H9 (cell line): ENCODE data around the gene MTA3. TPM values are rescaled to one million over a fixed set of nuclear protein-coding genes. Genes with fewer than 3 reads are reported as not detected.
A peak's percentile ranks its signal among the peaks of the same experiment; 100 is the strongest.

Experiments used
- DNase-seq: peaks from one replicate; pipeline ENCODE4 v3.0.0-alpha.2; 2017
- H2AFZ ChIP-seq: one replicate; pipeline ENCODE4 v1.6.1; 2013; ENCODE audit warnings: mild to moderate bottlenecking, low read length, control low read depth, moderate library complexity
- H2AK5ac ChIP-seq: 2 replicates; pipeline ENCODE4 v1.6.1; 2013; ENCODE audit warnings: low read length, control low read depth, mixed read lengths; ENCODE audit not compliant: insufficient read length
- H2BK120ac ChIP-seq: one replicate; pipeline ENCODE4 v1.6.1; 2013; ENCODE audit warnings: low read depth, mild to moderate bottlenecking, low read length, control low read depth, inconsistent platforms; ENCODE audit not compliant: poor library complexity, severe bottlenecking
- H2BK12ac ChIP-seq: 2 replicates; pipeline ENCODE4 v1.6.1; 2013; ENCODE audit warnings: low read length, control low read depth, mixed read lengths, low read depth; ENCODE audit not compliant: insufficient read length
- H2BK15ac ChIP-seq: 2 replicates; pipeline ENCODE4 v1.6.1; 2013; ENCODE audit warnings: low read depth, low read length, control low read depth
- H2BK20ac ChIP-seq: one replicate; pipeline ENCODE4 v1.6.1; 2013; ENCODE audit warnings: low read depth, mild to moderate bottlenecking, low read length, control low read depth, inconsistent platforms; ENCODE audit not compliant: poor library complexity, severe bottlenecking
- H2BK5ac ChIP-seq: 2 replicates; pipeline ENCODE4 v1.6.1; 2013; ENCODE audit warnings: low read length, control low read depth, mixed read lengths; ENCODE audit not compliant: insufficient read length
- H3K14ac ChIP-seq: 2 replicates; pipeline ENCODE4 v1.6.1; 2013; ENCODE audit warnings: low read length, control low read depth; ENCODE audit not compliant: insufficient read depth
- H3K18ac ChIP-seq: 2 replicates; pipeline ENCODE4 v1.6.1; 2013; ENCODE audit warnings: low read depth, mild to moderate bottlenecking, mixed read lengths, low read length, control low read depth; ENCODE audit not compliant: insufficient read length
- H3K23ac ChIP-seq: 2 replicates; pipeline ENCODE4 v1.6.1; 2013; ENCODE audit warnings: low read length, control low read depth, mixed read lengths, low read depth; ENCODE audit not compliant: insufficient read length
- H3K23me2 ChIP-seq: 2 replicates; pipeline ENCODE4 v1.6.1; 2013; ENCODE audit warnings: low read depth, mild to moderate bottlenecking, mixed read lengths, low read length, control low read depth; ENCODE audit not compliant: insufficient read length, poor library complexity, severe bottlenecking
- H3K27ac ChIP-seq: 2 replicates; pipeline ENCODE4 v1.5.1; 2013; ENCODE audit warnings: low read length, control low read depth, mixed read lengths, low read depth; ENCODE audit not compliant: insufficient read length
- H3K27me3 ChIP-seq: 2 replicates; pipeline ENCODE4 v1.6.1; 2013; ENCODE audit warnings: low read length, control low read depth, inconsistent platforms; ENCODE audit not compliant: insufficient read depth
- H3K4ac ChIP-seq: 2 replicates; pipeline ENCODE4 v1.6.1; 2013; ENCODE audit warnings: low read depth, mild to moderate bottlenecking, control low read depth, inconsistent platforms, low read length, moderate library complexity
- H3K4me1 ChIP-seq: 2 replicates; pipeline ENCODE4 v1.6.1; 2013; ENCODE audit warnings: low read length, control low read depth, inconsistent platforms; ENCODE audit not compliant: insufficient read depth
- H3K4me2 ChIP-seq: 2 replicates; pipeline ENCODE4 v1.6.1; 2013; ENCODE audit warnings: low read length, control low read depth, mixed read lengths; ENCODE audit not compliant: insufficient read length, insufficient read depth
- H3K56ac ChIP-seq: 2 replicates; pipeline ENCODE4 v1.6.1; 2013; ENCODE audit warnings: low read depth, mild to moderate bottlenecking, mixed read lengths, low read length, control low read depth; ENCODE audit not compliant: insufficient read length
- H3K79me1 ChIP-seq: 2 replicates; pipeline ENCODE4 v1.6.1; 2013; ENCODE audit warnings: low read depth, mild to moderate bottlenecking, moderate library complexity, low read length, control low read depth, inconsistent platforms; ENCODE audit not compliant: insufficient read depth, poor library complexity, severe bottlenecking
- H3K79me2 ChIP-seq: 2 replicates; pipeline ENCODE4 v1.6.1; 2013; ENCODE audit warnings: low read length, control low read depth, inconsistent platforms; ENCODE audit not compliant: insufficient read depth
- H3K9ac ChIP-seq: 2 replicates; pipeline ENCODE4 v1.6.1; 2013; ENCODE audit warnings: low read length, control low read depth, mixed read lengths; ENCODE audit not compliant: insufficient read length; ENCODE audit errors: extremely low read depth
- H3K9me3 ChIP-seq: one replicate; pipeline ENCODE4 v1.6.1; 2013; ENCODE audit warnings: low read depth, low read length, inconsistent platforms; ENCODE audit not compliant: control insufficient read depth
- H3T11ph ChIP-seq: one replicate; pipeline ENCODE4 v1.6.1; 2013; ENCODE audit warnings: mild to moderate bottlenecking, low read length, control low read depth, inconsistent platforms
- H4K20me1 ChIP-seq: one replicate; pipeline ENCODE4 v1.6.1; 2013; ENCODE audit not compliant: control insufficient read depth, insufficient read length, insufficient read depth
- H4K5ac ChIP-seq: 2 replicates; pipeline ENCODE4 v1.6.1; 2013; ENCODE audit warnings: low read depth, mild to moderate bottlenecking, mixed read lengths, low read length, control low read depth; ENCODE audit not compliant: insufficient read length
- H4K8ac ChIP-seq: replicated peaks from 2 replicates; pipeline ENCODE4 v1.6.1; 2013; ENCODE audit warnings: low read length, control low read depth, mixed read lengths, low read depth; ENCODE audit not compliant: insufficient read length
- H4K91ac ChIP-seq: 2 replicates; pipeline ENCODE4 v1.6.1; 2013; ENCODE audit warnings: low read depth, mild to moderate bottlenecking, moderate library complexity, mixed read lengths, low read length, control low read depth; ENCODE audit not compliant: insufficient read length
- H3K27ac Mint-ChIP-seq, 3 experiments: 2 replicates in 2 of 3; 3 replicates in 1 of 3; pipeline ENCODE4 v1.8.0; 2020 to 2021; ENCODE audit warnings: mixed read lengths in 3 of 3, mild to moderate bottlenecking in 1 of 3, moderate library complexity in 1 of 3
- H3K27me3 Mint-ChIP-seq: 2 replicates; pipeline ENCODE4 v1.8.0; 2021; ENCODE audit warnings: low read depth, mild to moderate bottlenecking, moderate library complexity, mixed read lengths
- H3K36me3 Mint-ChIP-seq, 3 experiments: 2 replicates in 2 of 3; 3 replicates in 1 of 3; pipeline ENCODE4 v1.8.0; 2020 to 2021; ENCODE audit warnings: low read depth in 3 of 3, mixed read lengths in 3 of 3; ENCODE audit not compliant: insufficient read depth in 1 of 3
- H3K4me1 Mint-ChIP-seq, 2 experiments: 2 replicates each; pipeline ENCODE4 v1.8.0; 2020; ENCODE audit warnings: mixed read lengths in 2 of 2
- H3K4me3 Mint-ChIP-seq, 2 experiments: 2 replicates in 1 of 2; 3 replicates in 1 of 2; pipeline ENCODE4 v1.8.0; 2020 to 2021; ENCODE audit warnings: mild to moderate bottlenecking in 2 of 2, mixed read lengths in 2 of 2, moderate library complexity in 1 of 2
- H3K9me3 Mint-ChIP-seq, 2 experiments: 2 replicates in 1 of 2; 3 replicates in 1 of 2; pipeline ENCODE4 v1.8.0; 2020; ENCODE audit warnings: mild to moderate bottlenecking in 2 of 2, mixed read lengths in 2 of 2, moderate library complexity in 1 of 2
- WGBS: extraction: QIAGEN DNeasy Blood & Tissue Kit; methylation state at CpG from one replicate; pipeline ENCODE4 v1.1.7; 2013; ENCODE audit warnings: missing lambda C conversion rate, low lambda C conversion rate, mixed read lengths; ENCODE audit not compliant: insufficient read length; ENCODE audit errors: extremely low coverage; 5-methylcytosine and 5-hydroxymethylcytosine counted together
- total RNA-seq: library from RNA; stranded (reverse); gene quantifications from 2 replicates; pipeline ENCODE4 v1.2.1, GENCODE V29; 2021
- TF ChIP-seq, protein P1 (sequence below): fragments of 200-600 bp; sonication (generic); conservative IDR thresholded peaks from 3 replicates; pipeline ENCODE4 v1.8.0; 2021; ENCODE audit warnings: antibody characterized with exemption, mild to moderate bottlenecking

The MTA3 gene
- total RNA-seq, 1 experiment from 2014 or later: 253 TPM

DNA sequence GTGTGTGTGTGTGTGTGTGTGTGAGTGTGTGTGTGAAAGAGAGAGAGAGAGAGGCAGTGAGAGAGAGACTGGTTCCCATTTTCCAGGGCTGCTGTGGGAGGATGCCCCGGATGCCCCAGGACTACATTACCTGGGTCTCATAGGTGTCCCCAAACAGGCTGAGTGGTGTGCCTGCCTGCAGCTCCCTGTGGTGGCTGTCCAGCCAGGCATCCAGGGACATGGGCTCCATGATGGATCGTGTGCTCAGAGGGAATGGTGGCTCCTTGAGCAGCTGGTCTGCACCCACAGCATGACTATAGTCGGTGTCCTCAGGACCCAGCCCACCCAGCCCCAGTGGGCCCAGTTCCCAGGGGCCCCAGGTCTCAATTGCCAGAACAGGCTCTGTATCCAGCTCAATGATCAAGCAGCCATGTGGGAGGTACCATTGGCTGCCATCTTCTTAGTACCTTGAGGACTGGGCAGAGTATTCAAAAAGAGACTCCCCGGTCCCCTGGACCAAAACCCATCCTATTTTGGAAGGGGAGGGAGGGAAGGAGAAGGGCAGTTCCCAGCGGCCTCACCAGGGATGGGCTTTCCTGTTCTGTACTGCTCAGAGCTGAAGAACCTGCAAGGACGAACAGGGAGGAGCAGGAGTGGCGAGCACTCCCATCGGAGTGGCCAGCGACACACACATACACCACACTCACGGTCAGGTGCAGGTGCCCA is 201.3 kb downstream of the MTA3 start:
- no peak overlapping the region for H3K27ac ChIP-seq
- H3K56ac ChIP-seq: no peak overlapping the region
- no peaks in the 10 kb centered on the region; a peak in 1 of 5 replicates for H3K9me3 Mint-ChIP-seq
- no peak overlapping the region for H2BK12ac ChIP-seq
- peaks cover 7% of the 10 kb centered on the region; the same call in 1 of the 2 replicates for H3K4me1 ChIP-seq
- no peak overlapping the region; a peak in 1 of 5 replicates for H3K4me3 Mint-ChIP-seq
- H3K27ac Mint-ChIP-seq: peak overlapping the region in 1 of 3 experiments; percentile 7; a peak in 2 of 7 replicates
- H2BK5ac ChIP-seq: no peak overlapping the region
- no CpG with 5 or more reads among the region's 10 CpGs for WGBS
- no peak for DNase-seq
- H3K4me1 Mint-ChIP-seq: peaks cover 24 to 33% of the 10 kb centered on the region in 2 experiments
- no peak overlapping the region for H4K5ac ChIP-seq
- no peak overlapping the region for H2BK15ac ChIP-seq
- H2BK120ac ChIP-seq: no peak overlapping the region
- no peak overlapping the region for H3T11ph ChIP-seq
- H2AK5ac ChIP-seq: no peak overlapping the region
- no peak overlapping the region for H3K9ac ChIP-seq
- peaks cover 0 to 3% (median 0%) of the 10 kb centered on the region in 3 experiments; a peak in 2 of 7 replicates for H3K36me3 Mint-ChIP-seq
- no peak overlapping the region for H3K18ac ChIP-seq
- H2BK20ac ChIP-seq: no peak overlapping the region
- H3K23ac ChIP-seq: no peak overlapping the region
- no peak overlapping the region for H4K91ac ChIP-seq
- no peak overlapping the region for H3K4ac ChIP-seq
- no peak overlapping the region for H3K4me2 ChIP-seq
- no peaks in the 10 kb centered on the region for H3K9me3 ChIP-seq
- no peaks in the 10 kb centered on the region for H3K79me1 ChIP-seq
- H4K8ac ChIP-seq: no peak overlapping the region
- H3K27me3 Mint-ChIP-seq: no peaks in the 10 kb centered on the region
- H3K79me2 ChIP-seq: no peaks in the 10 kb centered on the region
- no peak overlapping the region for H2AFZ ChIP-seq
- TF ChIP-seq, protein P1, sequence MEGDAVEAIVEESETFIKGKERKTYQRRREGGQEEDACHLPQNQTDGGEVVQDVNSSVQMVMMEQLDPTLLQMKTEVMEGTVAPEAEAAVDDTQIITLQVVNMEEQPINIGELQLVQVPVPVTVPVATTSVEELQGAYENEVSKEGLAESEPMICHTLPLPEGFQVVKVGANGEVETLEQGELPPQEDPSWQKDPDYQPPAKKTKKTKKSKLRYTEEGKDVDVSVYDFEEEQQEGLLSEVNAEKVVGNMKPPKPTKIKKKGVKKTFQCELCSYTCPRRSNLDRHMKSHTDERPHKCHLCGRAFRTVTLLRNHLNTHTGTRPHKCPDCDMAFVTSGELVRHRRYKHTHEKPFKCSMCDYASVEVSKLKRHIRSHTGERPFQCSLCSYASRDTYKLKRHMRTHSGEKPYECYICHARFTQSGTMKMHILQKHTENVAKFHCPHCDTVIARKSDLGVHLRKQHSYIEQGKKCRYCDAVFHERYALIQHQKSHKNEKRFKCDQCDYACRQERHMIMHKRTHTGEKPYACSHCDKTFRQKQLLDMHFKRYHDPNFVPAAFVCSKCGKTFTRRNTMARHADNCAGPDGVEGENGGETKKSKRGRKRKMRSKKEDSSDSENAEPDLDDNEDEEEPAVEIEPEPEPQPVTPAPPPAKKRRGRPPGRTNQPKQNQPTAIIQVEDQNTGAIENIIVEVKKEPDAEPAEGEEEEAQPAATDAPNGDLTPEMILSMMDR: no peak
- H4K20me1 ChIP-seq: no peaks in the 10 kb centered on the region
- no peak overlapping the region for H3K14ac ChIP-seq
- no peaks in the 10 kb centered on the region for H3K27me3 ChIP-seq
- no peaks in the 10 kb centered on the region for H3K23me2 ChIP-seq
